Stimulated activated CD4-positive, alpha-beta T cell treated with anti-CD3 and anti-CD28 coated beads, Interleukin-2, amount 100 ng/mL, for 24 hours (primary cell): ENCODE data around the gene USP7.
A peak's percentile ranks its signal among the peaks of the same experiment; 100 is the strongest.

Experiments used
- DNase-seq, 2 donors: peaks; one replicate each; pipeline ENCODE4 v3.0.0-alpha.2; 2020

Gene USP7

GRCh38 chr16:8951447-8952280 lies 12.0 kb downstream of the USP7 start:
- DNase-seq: no peak

GRCh38 chr16:8950580-8951077 lies 13.1 kb downstream of the USP7 start:
- DNase-seq: no peak

GRCh38 chr16:8949536-8950418 lies 13.9 kb downstream of the USP7 start:
- no peak for DNase-seq

GRCh38 chr16:8948831-8949230 lies 14.9 kb downstream of the USP7 start:
- DNase-seq: no peak

GRCh38 chr16:8948069-8948593 lies 15.6 kb downstream of the USP7 start:
- no peak for DNase-seq

GRCh38 chr16:8946544-8946943 lies 17.2 kb downstream of the USP7 start:
- no peak for DNase-seq

- DNase-seq: no peak
These were observed 17.9 kb downstream of the USP7 start for GRCh38 chr16:8945626-8946296.

- DNase-seq: no peak
These were observed 19.5 kb downstream of the USP7 start for GRCh38 chr16:8943966-8944759.

- no peak for DNase-seq
These were observed 20.5 kb downstream of the USP7 start for GRCh38 chr16:8943001-8943763.

- DNase-seq: no peak
These were observed 21.9 kb downstream of the USP7 start for GRCh38 chr16:8941718-8942344.

- DNase-seq: no peak
These were observed 25.9 kb downstream of the USP7 start for GRCh38 chr16:8937803-8938202.

- peak; percentile 81 to 83 for DNase-seq
These were observed 27.3 kb downstream of the USP7 start for GRCh38 chr16:8936421-8936820.

- DNase-seq: no peak
These were observed 27.7 kb downstream of the USP7 start for GRCh38 chr16:8935989-8936388.

- no peak for DNase-seq
These were observed 29.1 kb downstream of the USP7 start for GRCh38 chr16:8934601-8935000.

- peak; percentile 51 to 64 for DNase-seq
These were observed 31.8 kb downstream of the USP7 start for GRCh38 chr16:8931859-8932258.

GRCh38 chr16:8929086-8929748 lies 34.5 kb downstream of the USP7 start:
- no peak for DNase-seq

GRCh38 chr16:8928467-8928957 lies 35.2 kb downstream of the USP7 start:
- DNase-seq: peak; percentile 48 to 51

- DNase-seq: no peak
These were observed 36.9 kb downstream of the USP7 start for GRCh38 chr16:8926827-8927226.

GRCh38 chr16:8925455-8925854 lies 38.3 kb downstream of the USP7 start:
- no peak for DNase-seq

GRCh38 chr16:8924214-8924613 lies 39.5 kb downstream of the USP7 start:
- no peak for DNase-seq
